ENCODE results near the gene ADORA1. TPM values are rescaled to one million over a fixed set of nuclear protein-coding genes. Genes with fewer than 3 reads are reported as not detected.

The ADORA1 gene
- total RNA-seq, 1 donor from 2014 or later: 54.7 TPM

GRCh38 chr1:203158423-203158822 is 30.9 kb downstream of the ADORA1 start:
- no peak for DNase-seq (ENCODE audit: low read depth)

GRCh38 chr1:203158960-203159665 is 31.6 kb downstream of the ADORA1 start:
- no peak for DNase-seq (ENCODE audit: low read depth)

GRCh38 chr1:203159844-203160243 is 32.3 kb downstream of the ADORA1 start:
- no peak for DNase-seq (ENCODE audit: low read depth)

GRCh38 chr1:203161175-203161574 is 33.6 kb downstream of the ADORA1 start:
- no peak for DNase-seq (ENCODE audit: low read depth)

- no peak for DNase-seq (ENCODE audit: low read depth)
These were observed 34.2 kb downstream of the ADORA1 start for GRCh38 chr1:203161703-203162102.

GRCh38 chr1:203162403-203162802 is 34.9 kb downstream of the ADORA1 start:
- no peak for DNase-seq (ENCODE audit: low read depth)

GRCh38 chr1:203163891-203164635 is 36.5 kb downstream of the ADORA1 start:
- no peak for DNase-seq (ENCODE audit: low read depth)

GRCh38 chr1:203165101-203165799 is 37.7 kb downstream of the ADORA1 start:
- no peak for DNase-seq (ENCODE audit: low read depth)

- no peak for DNase-seq (ENCODE audit: low read depth)
These were observed 38.3 kb downstream of the ADORA1 start for GRCh38 chr1:203165800-203166161.

- peak; percentile 26 for DNase-seq (ENCODE audit: low read depth)
These were observed 38.8 kb downstream of the ADORA1 start for GRCh38 chr1:203166192-203166940.

GRCh38 chr1:203167026-203167912 is 39.7 kb downstream of the ADORA1 start:
- no peak for DNase-seq (ENCODE audit: low read depth)

GRCh38 chr1:203167913-203168200 is 40.3 kb downstream of the ADORA1 start:
- DNase-seq (ENCODE audit: low read depth): no peak

GRCh38 chr1:203168256-203168786 is 40.8 kb downstream of the ADORA1 start:
- DNase-seq (ENCODE audit: low read depth): no peak

- no peak for DNase-seq (ENCODE audit: low read depth)
These were observed 41.5 kb downstream of the ADORA1 start for GRCh38 chr1:203168991-203169390.

- DNase-seq (ENCODE audit: low read depth): no peak
These were observed 42.4 kb downstream of the ADORA1 start for GRCh38 chr1:203169770-203170520.

- DNase-seq (ENCODE audit: low read depth): peak; percentile 53
These were observed 43.3 kb downstream of the ADORA1 start for GRCh38 chr1:203170625-203171330.

GRCh38 chr1:203171341-203172183 is 44.0 kb downstream of the ADORA1 start:
- no peak for DNase-seq (ENCODE audit: low read depth)

GRCh38 chr1:203172184-203173010 is 44.9 kb downstream of the ADORA1 start:
- peak; percentile 51 for DNase-seq (ENCODE audit: low read depth)

Data from renal cortical epithelial cell (primary cell).